BJ (cell line): ENCODE data around the gene ANO10. TPM values are rescaled to one million over a fixed set of nuclear protein-coding genes. Genes with fewer than 3 reads are reported as not detected.
A peak's percentile ranks its signal among the peaks of the same experiment; 100 is the strongest.

Experiments used
- CTCF ChIA-PET: fragments of 350-600 bp; formaldehyde crosslinking; extraction: SDS; loops from one replicate; lab custom pipeline; 2021; ENCODE audit warnings: antibody characterized with exemption, inconsistent platforms; lab: Yijun Ruan, JAX
- POLR2A ChIA-PET: fragments of 300-600 bp; sonication (Branson Sonifier 250); formaldehyde crosslinking; extraction: SDS; loops from one replicate; lab custom pipeline; 2021; ENCODE audit warnings: antibody characterized with exemption; lab: Charles Lee
- DNase-seq: peaks from one replicate; pipeline ENCODE4 v3.0.0-alpha.2; 2011; ENCODE audit warnings: low read depth
- H3K27me3 ChIP-seq: 2 replicates; pipeline ENCODE4 v1.6.0; 2011; ENCODE audit warnings: low read length; ENCODE audit not compliant: control insufficient read depth, insufficient read depth
- H3K36me3 ChIP-seq: 2 replicates; pipeline ENCODE4 v1.5.1; 2011; ENCODE audit warnings: low read length; ENCODE audit not compliant: control insufficient read depth, insufficient read depth
- H3K4me3 ChIP-seq: 2 replicates; pipeline ENCODE4 v1.5.1; 2011; ENCODE audit warnings: low read depth, mild to moderate bottlenecking, control low read depth, low read length
- polyA plus RNA-seq: library from polyadenylated mRNA; depleted of rRNA; stranded (reverse); fragments of >200 nt; gene quantifications from 2 replicates; pipeline ENCODE4 v1.2.3, GENCODE V29; 2011
- TF ChIP-seq, protein P1 (sequence below): IDR thresholded peaks from 2 replicates; pipeline ENCODE4 v1.5.1; 2011; ENCODE audit warnings: low read depth, mild to moderate bottlenecking, control low read depth, inconsistent platforms, low read length, moderate library complexity; ENCODE audit not compliant: insufficient read depth

The ANO10 gene
- polyA plus RNA-seq, 1 experiment, result 36.6 TPM

DNA sequence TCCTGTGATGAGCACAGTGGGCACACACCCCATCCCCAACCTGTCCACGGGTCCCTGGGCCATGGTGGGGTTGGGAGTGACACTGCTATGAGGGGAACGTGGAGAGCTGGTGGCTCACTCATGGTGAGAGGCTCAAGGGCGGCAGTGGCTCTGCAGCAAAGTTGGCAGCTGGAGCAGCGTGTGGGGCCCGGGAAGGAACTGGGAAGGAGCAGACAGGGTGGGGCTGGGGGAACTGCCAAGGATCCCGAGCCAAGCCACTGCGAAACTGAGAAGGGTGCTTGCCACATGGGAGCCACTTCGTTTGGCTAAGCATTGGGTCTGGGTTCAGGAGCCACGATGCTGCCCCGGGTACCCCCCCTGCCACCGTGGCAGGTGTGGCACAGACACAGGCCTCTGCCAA, 255.3 kb downstream of the ANO10 start:
- H3K4me3 ChIP-seq, result no peak overlapping the region
- no peak for DNase-seq
- ChIA-PET CTCF (no interaction called here), POLR2A (no interaction called here)
- H3K27me3 ChIP-seq, result no peaks in the 10 kb centered on the region
- TF ChIP-seq, protein P1, sequence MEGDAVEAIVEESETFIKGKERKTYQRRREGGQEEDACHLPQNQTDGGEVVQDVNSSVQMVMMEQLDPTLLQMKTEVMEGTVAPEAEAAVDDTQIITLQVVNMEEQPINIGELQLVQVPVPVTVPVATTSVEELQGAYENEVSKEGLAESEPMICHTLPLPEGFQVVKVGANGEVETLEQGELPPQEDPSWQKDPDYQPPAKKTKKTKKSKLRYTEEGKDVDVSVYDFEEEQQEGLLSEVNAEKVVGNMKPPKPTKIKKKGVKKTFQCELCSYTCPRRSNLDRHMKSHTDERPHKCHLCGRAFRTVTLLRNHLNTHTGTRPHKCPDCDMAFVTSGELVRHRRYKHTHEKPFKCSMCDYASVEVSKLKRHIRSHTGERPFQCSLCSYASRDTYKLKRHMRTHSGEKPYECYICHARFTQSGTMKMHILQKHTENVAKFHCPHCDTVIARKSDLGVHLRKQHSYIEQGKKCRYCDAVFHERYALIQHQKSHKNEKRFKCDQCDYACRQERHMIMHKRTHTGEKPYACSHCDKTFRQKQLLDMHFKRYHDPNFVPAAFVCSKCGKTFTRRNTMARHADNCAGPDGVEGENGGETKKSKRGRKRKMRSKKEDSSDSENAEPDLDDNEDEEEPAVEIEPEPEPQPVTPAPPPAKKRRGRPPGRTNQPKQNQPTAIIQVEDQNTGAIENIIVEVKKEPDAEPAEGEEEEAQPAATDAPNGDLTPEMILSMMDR, result no peak
- H3K36me3 ChIP-seq, result no peaks in the 10 kb centered on the region; the same call in none of the 2 replicates

- Histone ChIP-seq H3K4me3 (no peak overlapping the region), H3K27me3 (no peaks in the 10 kb centered on the region), H3K36me3 (no peaks in the 10 kb centered on the region; the same call in none of the 2 replicates)
- no peak for DNase-seq
- TF ChIP-seq, protein P1, result no peak
- POLR2A ChIA-PET, result no interaction called here
- CTCF ChIA-PET, result interaction anchor here (0.8 to 0.9 kb wide), 2 partner anchors 9 to 12 kb away, joined by 3 to 4 read pairs; no protein-coding TSS in a partner anchor
These were observed 256.1 kb downstream of the ANO10 start for GRCh38 chr3:43365601-43366305.

GRCh38 chr3:43364926-43365325, 256.9 kb downstream of the ANO10 start:
- DNase-seq, result no peak
- TF ChIP-seq, protein P1, result no peak
- no peaks in the 10 kb centered on the region for H3K27me3 ChIP-seq
- H3K36me3 ChIP-seq, result no peaks in the 10 kb centered on the region; the same call in none of the 2 replicates
- CTCF ChIA-PET, result interaction anchor here (0.9 kb wide), 1 partner anchor 11 kb away, joined by 3 read pairs; no protein-coding TSS in a partner anchor
- no peak overlapping the region for H3K4me3 ChIP-seq
- POLR2A ChIA-PET, result no interaction called here

GRCh38 chr3:43364494-43364893, 257.3 kb downstream of the ANO10 start:
- Histone ChIP-seq H3K4me3 (no peak overlapping the region), H3K27me3 (no peaks in the 10 kb centered on the region), H3K36me3 (no peaks in the 10 kb centered on the region; the same call in none of the 2 replicates)
- ChIA-PET CTCF (no interaction called here), POLR2A (no interaction called here)
- DNase-seq, result no peak
- TF ChIP-seq, protein P1, result no peak

DNA sequence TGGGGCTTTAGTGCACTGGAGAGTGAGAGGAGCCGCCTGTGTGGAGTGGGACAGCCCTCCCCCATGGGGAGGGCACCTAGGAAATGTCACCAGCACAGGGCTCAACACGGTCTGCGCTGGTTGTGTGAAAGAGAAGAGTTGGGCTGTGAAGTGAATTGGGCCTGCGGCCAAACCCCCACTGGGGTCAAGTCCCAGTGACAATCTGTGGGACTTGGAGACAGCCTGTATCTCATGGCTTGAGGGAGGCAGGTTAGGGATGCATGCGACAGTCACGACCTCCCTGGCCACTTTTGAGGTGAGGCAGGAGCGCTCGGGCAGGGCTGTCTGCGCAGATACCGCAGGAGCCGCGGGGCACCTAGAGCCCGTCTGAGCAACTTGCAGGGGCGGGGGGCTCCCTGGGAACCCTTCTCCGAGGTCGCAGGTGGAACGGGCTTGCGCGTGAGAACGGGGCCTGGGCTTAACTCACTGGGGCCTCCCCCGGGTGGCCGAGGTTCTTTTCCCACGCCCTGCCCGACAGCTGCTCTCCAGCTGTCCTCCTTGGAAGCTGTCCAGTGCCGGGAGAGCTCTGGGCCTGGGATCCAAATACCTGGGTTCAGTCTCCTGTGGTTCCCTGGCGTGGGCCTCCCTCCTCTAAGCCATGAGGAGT, 258.1 kb downstream of the ANO10 start:
- DNase-seq, result peak; percentile 8
- TF ChIP-seq, protein P1, result no peak
- Histone ChIP-seq H3K4me3 (no peak overlapping the region), H3K27me3 (no peaks in the 10 kb centered on the region), H3K36me3 (no peaks in the 10 kb centered on the region; the same call in none of the 2 replicates)
- ChIA-PET POLR2A (no interaction called here), CTCF (no interaction called here)
